BE2C (cell line): ENCODE measurements around the gene OPCML.

Experiments
- DNase-seq: peaks from one replicate; pipeline ENCODE4 v3.0.0-alpha.2; 2020
- H3K27me3 ChIP-seq: fragments of 250-450 bp; sonication (Bioruptor Pico); 2 replicates; pipeline ENCODE4 v1.5.1; 2020; ENCODE audit warnings: mild to moderate bottlenecking
- H3K36me3 ChIP-seq: fragments of 250-450 bp; sonication (Bioruptor Pico); 2 replicates; pipeline ENCODE4 v1.5.1; 2020; ENCODE audit warnings: mild to moderate bottlenecking
- H3K4me1 ChIP-seq: fragments of 250-450 bp; sonication (Bioruptor Pico); 2 replicates; pipeline ENCODE4 v1.5.1; 2020
- H3K4me3 ChIP-seq: 2 replicates; pipeline ENCODE4 v1.5.1; 2011; ENCODE audit warnings: low read depth, low read length
- H3K9me3 ChIP-seq: fragments of 250-450 bp; sonication (Bioruptor Pico); 2 replicates; pipeline ENCODE4 v1.5.1; 2020
- TF ChIP-seq, protein P1 (sequence below): IDR thresholded peaks from 2 replicates; pipeline ENCODE4 v1.5.1; 2012; ENCODE audit warnings: mild to moderate bottlenecking, low read depth, low read length

Gene OPCML

GRCh38 chr11:133522344-133522743, 10.0 kb downstream of the OPCML start:
- H3K4me3 ChIP-seq: no peak overlapping the region
- DNase-seq: no peak
- no peaks in the 10 kb centered on the region for H3K9me3 ChIP-seq
- TF ChIP-seq, protein P1, sequence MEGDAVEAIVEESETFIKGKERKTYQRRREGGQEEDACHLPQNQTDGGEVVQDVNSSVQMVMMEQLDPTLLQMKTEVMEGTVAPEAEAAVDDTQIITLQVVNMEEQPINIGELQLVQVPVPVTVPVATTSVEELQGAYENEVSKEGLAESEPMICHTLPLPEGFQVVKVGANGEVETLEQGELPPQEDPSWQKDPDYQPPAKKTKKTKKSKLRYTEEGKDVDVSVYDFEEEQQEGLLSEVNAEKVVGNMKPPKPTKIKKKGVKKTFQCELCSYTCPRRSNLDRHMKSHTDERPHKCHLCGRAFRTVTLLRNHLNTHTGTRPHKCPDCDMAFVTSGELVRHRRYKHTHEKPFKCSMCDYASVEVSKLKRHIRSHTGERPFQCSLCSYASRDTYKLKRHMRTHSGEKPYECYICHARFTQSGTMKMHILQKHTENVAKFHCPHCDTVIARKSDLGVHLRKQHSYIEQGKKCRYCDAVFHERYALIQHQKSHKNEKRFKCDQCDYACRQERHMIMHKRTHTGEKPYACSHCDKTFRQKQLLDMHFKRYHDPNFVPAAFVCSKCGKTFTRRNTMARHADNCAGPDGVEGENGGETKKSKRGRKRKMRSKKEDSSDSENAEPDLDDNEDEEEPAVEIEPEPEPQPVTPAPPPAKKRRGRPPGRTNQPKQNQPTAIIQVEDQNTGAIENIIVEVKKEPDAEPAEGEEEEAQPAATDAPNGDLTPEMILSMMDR: no peak
- peaks cover 4% of the 10 kb centered on the region; the same call in 1 of the 2 replicates for H3K27me3 ChIP-seq
- H3K36me3 ChIP-seq: no peaks in the 10 kb centered on the region
- no peaks in the 10 kb centered on the region for H3K4me1 ChIP-seq

- Histone ChIP-seq H3K4me3 (no peak overlapping the region), H3K36me3 (no peaks in the 10 kb centered on the region), H3K9me3 (no peaks in the 10 kb centered on the region), H3K27me3 (peaks cover 4% of the 10 kb centered on the region; the same call in 1 of the 2 replicates), H3K4me1 (no peaks in the 10 kb centered on the region)
- no peak for DNase-seq
- TF ChIP-seq, protein P1: no peak
Measured at GRCh38 chr11:133521502-133521901, 10.8 kb downstream of the OPCML start.

DNA sequence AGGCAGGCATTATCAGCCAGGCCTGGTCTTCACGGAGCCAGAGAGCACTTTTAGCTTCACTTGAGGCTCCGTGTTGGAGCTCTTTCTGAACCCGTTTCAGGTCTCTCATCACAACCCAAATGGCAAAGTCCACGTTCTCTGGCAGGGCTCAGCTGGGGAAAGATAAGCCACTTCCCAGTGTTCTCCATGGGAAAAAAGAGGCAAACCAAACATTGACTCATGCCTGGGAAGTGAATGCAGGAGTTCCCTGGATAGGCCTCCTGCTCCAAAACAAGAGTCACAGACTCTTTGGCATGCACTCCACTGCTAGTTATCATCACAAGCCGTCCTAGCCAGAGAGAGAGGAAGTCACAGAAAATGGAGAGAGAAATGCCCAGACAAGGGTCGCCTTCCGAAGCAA, 11.6 kb downstream of the OPCML start:
- Histone ChIP-seq H3K4me1 (no peaks in the 10 kb centered on the region), H3K27me3 (peaks cover 4% of the 10 kb centered on the region; the same call in 1 of the 2 replicates), H3K4me3 (no peak overlapping the region), H3K36me3 (no peaks in the 10 kb centered on the region), H3K9me3 (no peaks in the 10 kb centered on the region)
- TF ChIP-seq, protein P1: no peak
- DNase-seq: no peak

DNA sequence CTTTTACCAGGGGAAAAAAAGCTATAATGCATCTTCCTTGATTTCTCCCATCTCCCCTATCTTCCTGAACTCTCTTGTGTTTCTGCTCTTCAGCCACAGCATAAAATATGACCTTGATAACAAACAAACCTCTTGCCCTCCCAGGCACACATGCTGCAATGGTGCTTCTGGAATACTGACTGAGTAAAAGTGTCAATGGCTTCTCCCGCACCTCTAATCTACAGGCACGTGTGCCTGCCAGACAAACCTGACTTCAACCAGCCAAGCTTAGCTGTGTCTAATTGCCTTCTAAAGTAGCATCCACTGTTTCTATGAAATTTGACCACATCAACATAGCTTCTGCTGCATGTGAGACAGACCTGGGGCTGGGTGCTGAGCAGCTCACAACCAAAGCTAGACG, 12.7 kb downstream of the OPCML start:
- Histone ChIP-seq H3K9me3 (no peaks in the 10 kb centered on the region), H3K36me3 (no peaks in the 10 kb centered on the region), H3K4me3 (no peak overlapping the region), H3K4me1 (no peaks in the 10 kb centered on the region), H3K27me3 (peaks cover 4% of the 10 kb centered on the region; the same call in 1 of the 2 replicates)
- TF ChIP-seq, protein P1: no peak
- no peak for DNase-seq

GRCh38 chr11:133518702-133519264, 13.5 kb downstream of the OPCML start:
- Histone ChIP-seq H3K36me3 (no peaks in the 10 kb centered on the region), H3K4me3 (no peak overlapping the region), H3K9me3 (no peaks in the 10 kb centered on the region), H3K4me1 (no peaks in the 10 kb centered on the region), H3K27me3 (peaks cover under 1% of the 10 kb centered on the region; the same call in 1 of the 2 replicates)
- TF ChIP-seq, protein P1: no peak
- no peak for DNase-seq

DNA sequence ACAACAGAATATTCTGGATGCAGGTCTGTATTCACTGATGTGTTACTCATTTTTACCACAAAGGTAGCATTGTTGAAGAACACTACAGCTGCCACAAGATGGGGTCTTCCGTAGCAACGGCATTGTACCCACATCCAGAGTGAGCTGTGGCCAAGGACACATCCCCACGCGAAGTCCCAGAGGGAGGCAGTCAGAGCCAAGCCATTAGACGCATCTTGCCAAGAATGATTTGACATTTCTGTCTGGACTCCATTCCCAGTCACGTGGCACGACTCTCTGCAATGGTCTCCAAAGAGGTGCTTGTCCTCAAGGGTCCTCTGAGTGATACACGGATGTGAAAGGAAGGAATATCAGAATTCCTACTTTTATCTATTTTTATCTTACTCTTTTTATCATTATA, 15.5 kb downstream of the OPCML start:
- H3K36me3 ChIP-seq: no peaks in the 10 kb centered on the region
- H3K4me3 ChIP-seq: no peak overlapping the region
- TF ChIP-seq, protein P1: no peak
- no peak for DNase-seq
- no peaks in the 10 kb centered on the region; the same call in none of the 2 replicates for H3K27me3 ChIP-seq
- H3K4me1 ChIP-seq: no peaks in the 10 kb centered on the region
- H3K9me3 ChIP-seq: no peaks in the 10 kb centered on the region
